ENCODE data around the gene SLC25A13.

DNA sequence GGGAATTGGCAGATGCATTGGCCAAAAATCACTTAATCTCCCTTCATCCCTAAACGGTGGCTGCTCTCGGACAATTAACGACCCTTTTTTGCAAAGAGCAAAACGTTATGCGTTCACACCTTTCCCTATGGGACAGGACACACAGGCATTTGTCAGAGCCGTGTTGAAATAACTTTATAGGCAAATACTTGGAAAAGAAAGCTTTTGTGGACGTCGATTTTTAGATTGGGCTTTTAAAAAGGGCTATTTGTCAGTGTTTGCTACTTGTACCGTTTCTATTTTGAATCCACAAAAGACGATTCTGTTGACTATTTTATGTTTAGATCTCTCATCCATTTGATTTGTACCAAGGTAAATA, 245.6 kb downstream of the SLC25A13 start:
- TF ChIP-seq, protein P1, sequence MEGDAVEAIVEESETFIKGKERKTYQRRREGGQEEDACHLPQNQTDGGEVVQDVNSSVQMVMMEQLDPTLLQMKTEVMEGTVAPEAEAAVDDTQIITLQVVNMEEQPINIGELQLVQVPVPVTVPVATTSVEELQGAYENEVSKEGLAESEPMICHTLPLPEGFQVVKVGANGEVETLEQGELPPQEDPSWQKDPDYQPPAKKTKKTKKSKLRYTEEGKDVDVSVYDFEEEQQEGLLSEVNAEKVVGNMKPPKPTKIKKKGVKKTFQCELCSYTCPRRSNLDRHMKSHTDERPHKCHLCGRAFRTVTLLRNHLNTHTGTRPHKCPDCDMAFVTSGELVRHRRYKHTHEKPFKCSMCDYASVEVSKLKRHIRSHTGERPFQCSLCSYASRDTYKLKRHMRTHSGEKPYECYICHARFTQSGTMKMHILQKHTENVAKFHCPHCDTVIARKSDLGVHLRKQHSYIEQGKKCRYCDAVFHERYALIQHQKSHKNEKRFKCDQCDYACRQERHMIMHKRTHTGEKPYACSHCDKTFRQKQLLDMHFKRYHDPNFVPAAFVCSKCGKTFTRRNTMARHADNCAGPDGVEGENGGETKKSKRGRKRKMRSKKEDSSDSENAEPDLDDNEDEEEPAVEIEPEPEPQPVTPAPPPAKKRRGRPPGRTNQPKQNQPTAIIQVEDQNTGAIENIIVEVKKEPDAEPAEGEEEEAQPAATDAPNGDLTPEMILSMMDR (IDR thresholded peaks at IDR 0.05 in 4 of 5, conservative IDR thresholded peaks at IDR 0.05 in 1 of 5), result no peak
- TF ChIP-seq POLR2A (IDR thresholded peaks at IDR 0.05), result no peak
